ENCODE data around the gene RIN2. TPM values are rescaled to one million over a fixed set of nuclear protein-coding genes. Genes with fewer than 3 reads are reported as not detected.
"Not testable (repeated sequence)": the region's sequence is repeated elsewhere in the genome, so short reads cannot be mapped to it uniquely, and the experiment has no call there.

Gene RIN2
- total RNA-seq, 4 donors from 2014 or later: 68.2 to 87.2 (median 79.6) TPM

- no peak overlapping the region for H3K4me3 ChIP-seq
- TF ChIP-seq CTCF (IDR thresholded peaks at IDR 0.05): no peak
- TF ChIP-seq POLR2A (IDR thresholded peaks at IDR 0.05): no peak
- no peak for TF ChIP-seq POLR2AphosphoS5 (IDR thresholded peaks at IDR 0.05)
- TF ChIP-seq EP300 (IDR thresholded peaks at IDR 0.05): no peak
- DNase-seq (ENCODE audit: low spot score in 2 of 2): no peak
- H3K27ac ChIP-seq: no peak overlapping the region
- 81% methylated on average over 5 of the region's 5 CpGs for WGBS
- peaks cover 17% of the 10 kb centered on the region for H3K36me3 ChIP-seq
- H3K27me3 ChIP-seq: no peaks in the 10 kb centered on the region
- H3K4me1 ChIP-seq: no peaks in the 10 kb centered on the region
- no peaks in the 10 kb centered on the region for H3K9me3 ChIP-seq
Measured at GRCh38 chr20:19799325-19799724, 41.3 kb downstream of the RIN2 start.

- no peaks in the 10 kb centered on the region for H3K9me3 ChIP-seq
- no peak overlapping the region for H3K4me3 ChIP-seq
- H3K27ac ChIP-seq: no peak overlapping the region
- DNase-seq (ENCODE audit: low spot score in 2 of 2): no peak
- H3K27me3 ChIP-seq: no peaks in the 10 kb centered on the region
- H3K36me3 ChIP-seq: peaks cover 17% of the 10 kb centered on the region
- no peak for TF ChIP-seq CTCF (IDR thresholded peaks at IDR 0.05)
- no peak for TF ChIP-seq POLR2A (IDR thresholded peaks at IDR 0.05)
- TF ChIP-seq POLR2AphosphoS5 (IDR thresholded peaks at IDR 0.05): no peak
- 98% methylated on average over 6 of the region's 6 CpGs for WGBS
- H3K4me1 ChIP-seq: peaks cover 5% of the 10 kb centered on the region
Measured at GRCh38 chr20:19802099-19802491, 44.0 kb downstream of the RIN2 start.

GRCh38 chr20:19802492-19803158, 44.6 kb downstream of the RIN2 start:
- TF ChIP-seq CTCF (IDR thresholded peaks at IDR 0.05): no peak
- no peak for TF ChIP-seq EP300 (IDR thresholded peaks at IDR 0.05)
- TF ChIP-seq POLR2A (IDR thresholded peaks at IDR 0.05): no peak
- TF ChIP-seq POLR2AphosphoS5 (IDR thresholded peaks at IDR 0.05): no peak
- WGBS: 89% methylated on average over 4 of the region's 4 CpGs
- DNase-seq (ENCODE audit: low spot score in 2 of 2): no peak
- Histone ChIP-seq H3K4me1 (peaks cover 11% of the 10 kb centered on the region), H3K9me3 (no peaks in the 10 kb centered on the region), H3K4me3 (no peak overlapping the region), H3K27ac (no peak overlapping the region), H3K36me3 (peaks cover 17% of the 10 kb centered on the region), H3K27me3 (no peaks in the 10 kb centered on the region)

- 77% methylated on average over 7 of the region's 7 CpGs for WGBS
- not testable (repeated sequence) for DNase-seq (ENCODE audit: low spot score in 2 of 2); H3K27me3 ChIP-seq; H3K4me3 ChIP-seq; H3K27ac ChIP-seq; H3K9me3 ChIP-seq; H3K36me3 ChIP-seq
- H3K4me1 ChIP-seq: peaks cover 21% of the 10 kb centered on the region
Measured at GRCh38 chr20:19806276-19806675, 48.2 kb downstream of the RIN2 start.

GRCh38 chr20:19806806-19807190, 48.7 kb downstream of the RIN2 start:
- peaks cover 21% of the 10 kb centered on the region for H3K4me1 ChIP-seq
- peak overlapping the region; percentile 21 for H3K27ac ChIP-seq
- TF ChIP-seq CTCF (IDR thresholded peaks at IDR 0.05): no peak
- TF ChIP-seq POLR2A (IDR thresholded peaks at IDR 0.05): no peak
- TF ChIP-seq EP300 (IDR thresholded peaks at IDR 0.05): no peak
- TF ChIP-seq POLR2AphosphoS5 (IDR thresholded peaks at IDR 0.05): no peak
- H3K36me3 ChIP-seq: peaks cover 4% of the 10 kb centered on the region
- 35% methylated on average over 4 of the region's 4 CpGs for WGBS
- no peak for DNase-seq (ENCODE audit: low spot score in 2 of 2)
- no peaks in the 10 kb centered on the region for H3K9me3 ChIP-seq
- no peaks in the 10 kb centered on the region for H3K27me3 ChIP-seq
- H3K4me3 ChIP-seq: no peak overlapping the region

All from suprapubic skin (tissue), 4 donors.